Duodenal mucosa (tissue), 2 donors: ENCODE measurements around the gene ZNF180.
A peak's percentile ranks its signal among the peaks of the same experiment; 100 is the strongest.

ENCODE experiments used
- H3K27ac ChIP-seq: one replicate; pipeline ENCODE4 v1.7.0; 2013; ENCODE audit warnings: low read depth, low read length
- H3K27me3 ChIP-seq, 2 donors: one replicate each; pipeline ENCODE4 v1.7.0; 2013; ENCODE audit warnings: low read length in 2 of 2, control low read depth in 1 of 2; ENCODE audit not compliant: insufficient read depth in 2 of 2, control insufficient read depth in 1 of 2
- H3K36me3 ChIP-seq, 2 donors: one replicate each; pipeline ENCODE4 v1.7.0; 2013; ENCODE audit warnings: low read length in 2 of 2, control low read depth in 1 of 2; ENCODE audit not compliant: insufficient read depth in 2 of 2, control insufficient read depth in 1 of 2
- H3K4me1 ChIP-seq, 2 donors: one replicate each; pipeline ENCODE4 v1.7.0; 2013; ENCODE audit warnings: low read length in 2 of 2, control low read depth in 1 of 2; ENCODE audit not compliant: insufficient read depth in 2 of 2, control insufficient read depth in 1 of 2
- H3K4me3 ChIP-seq, 2 donors: one replicate each; pipeline ENCODE4 v1.7.0; 2013; ENCODE audit warnings: low read length in 2 of 2, low read depth in 1 of 2
- H3K9ac ChIP-seq, 2 donors: one replicate each; pipeline ENCODE4 v1.7.0; 2013; ENCODE audit warnings: low read length in 2 of 2, low read depth in 1 of 2
- H3K9me3 ChIP-seq, 2 donors: one replicate each; pipeline ENCODE4 v1.7.0; 2013; ENCODE audit warnings: low read length in 2 of 2, control low read depth in 1 of 2; ENCODE audit not compliant: control insufficient read depth in 1 of 2

The ZNF180 gene

DNA sequence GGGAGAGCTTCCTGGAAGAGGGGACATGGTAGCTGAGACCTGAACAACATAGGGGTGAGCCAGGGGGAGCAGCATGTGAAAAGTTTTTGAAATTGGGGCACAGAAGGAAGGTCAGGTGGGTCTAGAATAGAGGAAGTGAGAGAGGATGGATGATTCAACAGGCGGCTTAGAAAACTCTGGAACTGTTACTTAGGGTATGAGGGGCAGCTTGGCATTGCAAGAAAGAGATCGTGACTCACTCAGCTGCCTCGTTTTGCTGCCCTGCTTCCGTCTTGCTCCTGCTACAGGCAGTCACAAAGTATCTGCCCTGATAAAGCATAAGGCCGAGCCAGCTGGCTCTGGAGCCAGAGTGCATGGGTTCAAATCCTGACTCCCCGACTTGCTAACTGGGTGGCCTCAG lies 30.5 kb upstream of the ZNF180 start:
- Histone ChIP-seq H3K9me3 (no peaks in the 10 kb centered on the region), H3K9ac (no peak overlapping the region), H3K4me3 (no peak overlapping the region), H3K27ac (no peak overlapping the region), H3K36me3 (no peaks in the 10 kb centered on the region), H3K4me1 (peaks cover 0 to 16% of the 10 kb centered on the region in 2 donors), H3K27me3 (peaks cover 0 to 3% of the 10 kb centered on the region in 2 donors)

DNA sequence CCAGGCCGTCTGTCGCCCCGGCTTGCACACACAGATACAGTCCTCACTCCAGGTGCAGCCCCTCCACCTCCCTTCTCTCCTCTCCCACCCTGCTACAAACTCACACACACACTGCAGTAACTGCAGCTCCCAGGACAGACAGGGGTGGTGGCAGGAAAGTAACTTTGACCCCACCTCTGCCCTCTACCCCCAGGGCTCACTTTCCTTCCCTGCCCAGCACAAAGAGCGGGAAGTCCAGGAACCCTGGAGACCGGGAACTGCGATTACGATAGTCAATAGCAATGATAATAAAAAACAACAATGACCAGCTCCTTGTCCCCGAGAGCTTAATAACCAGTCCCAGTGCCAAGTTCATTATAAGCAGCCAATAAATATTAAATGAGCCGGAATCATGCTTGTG lies 29.2 kb upstream of the ZNF180 start, which contains the start of gene CEACAM20:
TSS of gene CEACAM20 (minus strand) at position 140 of the 400 bp plus-strand sequence. CDS start 166 bp downstream, outside the sequence.
- H3K36me3 ChIP-seq: no peaks in the 10 kb centered on the region
- no peak within 1 kb of the TSS for H3K27ac ChIP-seq
- peaks cover 0 to 7% of the 10 kb centered on the region in 2 donors for H3K27me3 ChIP-seq
- peaks cover 0 to 16% of the 10 kb centered on the region in 2 donors for H3K4me1 ChIP-seq
- peak within 1 kb of the TSS; percentile 53 to 59 for H3K4me3 ChIP-seq
- H3K9me3 ChIP-seq: no peaks in the 10 kb centered on the region
- no peak within 1 kb of the TSS for H3K9ac ChIP-seq

DNA sequence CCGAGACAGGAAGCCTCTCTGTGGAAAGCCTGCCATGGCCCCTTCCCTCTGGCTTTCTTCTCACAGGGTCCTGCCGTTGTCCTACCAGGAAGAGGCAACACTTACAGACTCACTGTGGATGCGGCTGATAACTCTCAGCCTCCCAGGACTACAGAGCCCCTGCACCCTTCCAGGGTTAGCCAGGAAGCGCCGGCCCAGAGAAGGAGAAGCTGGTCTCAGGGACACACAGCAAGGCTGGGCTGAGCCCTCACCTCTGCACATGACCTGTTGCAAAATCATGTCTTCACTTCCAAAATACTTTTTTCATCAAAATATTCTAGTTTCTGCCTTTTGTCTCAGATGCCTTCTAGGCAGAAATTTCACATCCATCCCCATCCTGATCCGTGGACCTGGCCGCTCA lies 27.2 kb upstream of the ZNF180 start:
- no peak overlapping the region for H3K9ac ChIP-seq
- H3K27ac ChIP-seq: no peak overlapping the region

DNA sequence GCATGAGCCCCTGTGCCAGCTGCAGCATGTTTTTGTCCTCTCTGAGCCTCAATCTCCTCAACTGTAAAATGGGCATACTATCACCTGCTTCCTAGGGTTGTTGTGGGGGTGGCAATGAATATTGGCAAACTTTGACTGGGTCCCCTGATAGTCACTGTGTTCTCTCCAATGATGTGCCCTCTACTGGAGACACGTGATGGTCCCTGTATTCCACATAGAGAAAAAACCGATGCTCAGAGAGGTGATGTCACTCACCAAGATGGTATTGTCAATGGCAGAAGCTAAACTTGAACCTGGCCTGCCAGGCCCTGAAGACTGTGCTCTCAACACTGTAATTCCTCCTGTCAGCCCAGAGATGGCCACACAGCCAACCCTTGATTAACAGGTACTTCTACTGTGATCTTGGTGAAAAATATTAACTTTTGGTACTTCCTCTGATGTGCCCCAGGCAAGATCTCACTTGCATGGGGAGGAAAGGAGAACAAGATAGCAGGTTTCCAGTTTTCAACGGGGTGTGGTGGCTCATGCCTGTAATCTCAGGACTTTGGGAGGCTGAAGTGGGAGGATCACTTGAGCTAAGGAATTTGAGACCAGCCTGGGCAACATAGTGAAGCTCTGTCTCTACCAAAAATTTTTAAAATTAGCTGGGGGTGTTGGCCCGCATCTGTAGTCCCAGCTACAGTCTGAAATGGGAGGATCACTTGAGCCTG lies 25.6 kb upstream of the ZNF180 start:
- H3K27me3 ChIP-seq: peaks cover 0 to 4% of the 10 kb centered on the region in 2 donors
- no peak overlapping the region for H3K9ac ChIP-seq
- peaks cover 0 to 14% of the 10 kb centered on the region in 2 donors for H3K4me1 ChIP-seq

More for the DNA sequence above, 27.2 kb upstream of the ZNF180 start:
- H3K36me3 ChIP-seq: no peaks in the 10 kb centered on the region
- H3K27me3 ChIP-seq: peaks cover 0 to 4% of the 10 kb centered on the region in 2 donors
- peak overlapping the region in 1 of 2 donors; percentile 29 for H3K4me3 ChIP-seq
- no peaks in the 10 kb centered on the region for H3K9me3 ChIP-seq
- H3K4me1 ChIP-seq: peaks cover 0 to 16% of the 10 kb centered on the region in 2 donors

DNA sequence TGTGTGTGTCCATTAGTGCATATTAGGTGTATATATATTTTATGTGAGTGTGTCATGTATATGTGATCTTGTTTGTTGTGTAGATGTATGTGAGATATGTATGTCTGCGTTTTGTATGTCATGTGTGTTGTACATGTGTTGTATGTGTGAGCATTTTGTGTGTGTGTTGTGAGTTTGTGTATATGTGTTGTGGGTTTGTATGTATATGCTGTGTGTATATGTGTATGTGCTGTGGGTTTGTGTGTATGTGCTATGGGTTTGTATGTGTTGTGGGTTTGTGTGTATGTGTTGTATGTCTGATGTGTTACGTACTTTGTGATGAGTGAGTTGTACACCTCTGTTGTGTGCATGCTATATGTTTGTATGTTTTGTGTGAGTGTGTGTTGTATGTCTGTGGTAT lies 21.0 kb upstream of the ZNF180 start:
- H3K27ac ChIP-seq: no peak overlapping the region
- no peaks in the 10 kb centered on the region for H3K9me3 ChIP-seq
- H3K36me3 ChIP-seq: no peaks in the 10 kb centered on the region
- H3K9ac ChIP-seq: no peak overlapping the region
- H3K4me1 ChIP-seq: peaks cover 0 to 4% of the 10 kb centered on the region in 2 donors
- peaks cover 4% of the 10 kb centered on the region in 2 donors for H3K27me3 ChIP-seq
- no peak overlapping the region for H3K4me3 ChIP-seq

More for the DNA sequence above, 25.6 kb upstream of the ZNF180 start:
- Histone ChIP-seq H3K4me3 (no peak overlapping the region), H3K36me3 (no peaks in the 10 kb centered on the region), H3K9me3 (no peaks in the 10 kb centered on the region), H3K27ac (no peak overlapping the region)

- H3K4me1 ChIP-seq: peaks cover 0 to 4% of the 10 kb centered on the region in 2 donors
- peaks cover 0 to 4% of the 10 kb centered on the region in 2 donors for H3K27me3 ChIP-seq
- no peak overlapping the region for H3K9ac ChIP-seq
- H3K9me3 ChIP-seq: no peaks in the 10 kb centered on the region
- no peak overlapping the region for H3K27ac ChIP-seq
- H3K4me3 ChIP-seq: no peak overlapping the region
- no peaks in the 10 kb centered on the region for H3K36me3 ChIP-seq
These were observed 16.8 kb upstream of the ZNF180 start for GRCh38 chr19:44517146-44517545.

- Histone ChIP-seq H3K27me3 (peaks cover 2 to 4% of the 10 kb centered on the region in 2 donors), H3K9ac (no peak overlapping the region), H3K9me3 (no peaks in the 10 kb centered on the region), H3K36me3 (no peaks in the 10 kb centered on the region), H3K4me3 (no peak overlapping the region), H3K4me1 (peaks cover 0 to 4% of the 10 kb centered on the region in 2 donors), H3K27ac (no peak overlapping the region)
These were observed 15.6 kb upstream of the ZNF180 start for GRCh38 chr19:44515907-44516306.

DNA sequence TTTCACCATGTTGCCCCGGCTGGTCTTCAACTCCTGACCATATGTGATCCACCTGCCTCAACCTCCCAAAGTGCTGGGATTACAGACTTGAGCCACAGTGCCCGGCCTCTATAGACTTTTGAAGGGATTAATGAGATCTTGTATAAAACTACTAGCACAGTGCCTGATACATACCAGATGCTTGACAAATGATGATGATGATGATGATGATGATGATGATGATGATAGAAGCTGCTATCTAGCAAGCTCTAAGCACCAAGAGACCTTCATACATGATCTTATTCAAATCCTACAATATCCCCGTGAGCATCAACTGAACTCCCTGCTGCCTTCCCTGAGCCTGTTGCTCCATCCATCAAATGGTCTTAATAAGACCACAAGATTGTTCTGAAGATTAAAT lies 14.7 kb upstream of the ZNF180 start:
- Histone ChIP-seq H3K36me3 (no peaks in the 10 kb centered on the region), H3K4me1 (peaks cover 0 to 4% of the 10 kb centered on the region in 2 donors), H3K4me3 (no peak overlapping the region), H3K27me3 (peaks cover 4% of the 10 kb centered on the region in 2 donors), H3K9ac (no peak overlapping the region), H3K9me3 (no peaks in the 10 kb centered on the region), H3K27ac (no peak overlapping the region)

DNA sequence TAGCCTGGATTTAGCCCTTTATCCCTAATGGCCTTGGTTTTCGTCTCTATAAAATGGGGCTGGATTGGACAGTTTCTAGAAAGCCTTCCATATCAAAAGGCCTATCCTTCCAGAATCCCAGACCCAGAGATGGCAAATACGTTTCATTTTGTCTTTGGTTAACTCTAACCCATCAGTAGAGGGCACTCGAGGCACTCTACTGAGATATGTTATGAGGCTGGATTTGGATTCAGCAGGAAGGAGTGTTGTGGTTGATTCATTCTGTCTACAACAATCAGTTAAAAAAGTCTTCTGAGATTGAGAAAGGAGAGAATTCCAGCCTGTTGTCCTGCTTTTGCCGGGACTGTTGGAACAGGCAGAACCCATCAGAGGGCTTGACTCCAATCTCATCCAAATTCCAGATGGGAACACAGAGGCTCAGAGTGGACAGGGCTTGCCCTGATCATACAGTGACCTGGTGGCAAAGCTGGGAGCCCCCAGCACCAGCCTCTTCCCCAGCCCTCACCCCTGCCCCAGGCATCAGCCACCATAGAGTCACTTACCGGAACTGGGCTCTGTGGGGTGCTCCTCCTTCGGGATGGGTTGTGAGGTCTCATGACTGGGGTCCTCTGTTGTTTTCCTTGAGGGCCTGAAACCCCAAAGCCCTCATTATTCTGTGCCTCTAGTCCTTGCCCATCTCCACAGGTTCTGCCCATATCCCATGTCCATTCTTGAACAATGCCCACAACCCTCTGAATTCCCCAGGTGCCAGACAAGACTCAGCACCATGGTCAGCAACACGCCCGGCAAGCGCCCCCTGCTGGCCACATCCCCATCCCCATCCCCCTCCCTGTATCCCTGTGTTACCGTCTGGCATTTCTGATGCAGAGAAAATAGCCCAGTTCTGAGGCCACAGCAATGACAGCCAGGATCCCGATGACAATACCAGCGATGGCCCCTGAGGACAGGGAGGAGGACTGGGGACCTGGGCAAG lies 12.3 kb upstream of the ZNF180 start:
- no peak overlapping the region for H3K27ac ChIP-seq
- no peaks in the 10 kb centered on the region for H3K9me3 ChIP-seq
- H3K9ac ChIP-seq: no peak overlapping the region
- no peaks in the 10 kb centered on the region for H3K36me3 ChIP-seq
- H3K4me3 ChIP-seq: no peak overlapping the region
- peaks cover 4% of the 10 kb centered on the region in 2 donors for H3K27me3 ChIP-seq
- H3K4me1 ChIP-seq: peaks cover 0 to 4% of the 10 kb centered on the region in 2 donors

- H3K36me3 ChIP-seq: no peaks in the 10 kb centered on the region
- peaks cover 0 to 3% of the 10 kb centered on the region in 2 donors for H3K9me3 ChIP-seq
- no peak overlapping the region for H3K4me3 ChIP-seq
- no peaks in the 10 kb centered on the region for H3K4me1 ChIP-seq
- peaks cover 0 to 4% of the 10 kb centered on the region in 2 donors for H3K27me3 ChIP-seq
- no peak overlapping the region for H3K27ac ChIP-seq
- H3K9ac ChIP-seq: no peak overlapping the region
These were observed 9.2 kb upstream of the ZNF180 start for GRCh38 chr19:44509478-44509877.
